ENCODE results near the gene LRRC49. TPM values are rescaled to one million over a fixed set of nuclear protein-coding genes. Genes with fewer than 3 reads are reported as not detected.

The LRRC49 gene
- total RNA-seq, 4 donors from 2014 or later: 8.3 to 16.1 (median 11.9) TPM

GRCh38 chr15:71066983-71067382, 174.4 kb downstream of the LRRC49 start:
- Histone ChIP-seq H3K27ac (no peak overlapping the region), H3K9me3 (no peaks in the 10 kb centered on the region), H3K27me3 (no peaks in the 10 kb centered on the region), H3K36me3 (no peaks in the 10 kb centered on the region), H3K4me3 (replicated peaks in 1 of 3) (no peak overlapping the region), H3K4me1 (peaks cover 0 to 4% of the 10 kb centered on the region in 2 donors)
- intact Hi-C loops (cut with DNase I): no loop called here
- no peak for DNase-seq
- WGBS, 2 donors: 85 to 87% methylated on average over 5 of the region's 5 CpGs
- TF ChIP-seq POLR2A (IDR thresholded peaks at IDR 0.05): no peak
- TF ChIP-seq CTCF (IDR thresholded peaks at IDR 0.05): no peak

- intact Hi-C loops (cut with DNase I): no loop called here
Observed at GRCh38 chr15:71069693-71070092, 177.1 kb downstream of the LRRC49 start.

GRCh38 chr15:71071529-71071928, 178.9 kb downstream of the LRRC49 start:
- Histone ChIP-seq H3K27me3 (no peaks in the 10 kb centered on the region), H3K4me1 (peaks cover 0 to 4% of the 10 kb centered on the region in 2 donors), H3K27ac (no peak overlapping the region), H3K36me3 (no peaks in the 10 kb centered on the region), H3K4me3 (replicated peaks in 1 of 3) (no peak overlapping the region), H3K9me3 (no peaks in the 10 kb centered on the region)
- DNase-seq: no peak
- no peak for TF ChIP-seq CTCF (IDR thresholded peaks at IDR 0.05)
- TF ChIP-seq POLR2A (IDR thresholded peaks at IDR 0.05): no peak
- intact Hi-C loops (cut with DNase I): no loop called here

More at GRCh38 chr15:71069693-71070092, 177.1 kb downstream of the LRRC49 start:
- WGBS, 2 donors: 78 to 82% methylated on average over 2 of the region's 2 CpGs
- TF ChIP-seq CTCF (IDR thresholded peaks at IDR 0.05) (no peak), POLR2A (IDR thresholded peaks at IDR 0.05) (no peak)
- Histone ChIP-seq H3K27me3 (no peaks in the 10 kb centered on the region), H3K27ac (no peak overlapping the region), H3K4me3 (replicated peaks in 1 of 3) (no peak overlapping the region), H3K4me1 (peaks cover 0 to 4% of the 10 kb centered on the region in 2 donors), H3K9me3 (no peaks in the 10 kb centered on the region), H3K36me3 (no peaks in the 10 kb centered on the region)
- no peak for DNase-seq

- intact Hi-C loops (cut with DNase I): no loop called here
- Histone ChIP-seq H3K4me3 (replicated peaks in 1 of 3) (no peak overlapping the region), H3K27ac (no peak overlapping the region), H3K36me3 (no peaks in the 10 kb centered on the region), H3K27me3 (no peaks in the 10 kb centered on the region), H3K4me1 (peaks cover 0 to 4% of the 10 kb centered on the region in 2 donors), H3K9me3 (no peaks in the 10 kb centered on the region)
- 93 to 94% methylated on average over 6 of the region's 6 CpGs for WGBS, 2 donors
- TF ChIP-seq CTCF (IDR thresholded peaks at IDR 0.05) (no peak), POLR2A (IDR thresholded peaks at IDR 0.05) (no peak)
- DNase-seq: no peak
Observed at GRCh38 chr15:71072423-71072822, 179.8 kb downstream of the LRRC49 start.

GRCh38 chr15:71078506-71079207, 186.0 kb downstream of the LRRC49 start:
- Histone ChIP-seq H3K4me3 (replicated peaks in 1 of 3) (no peak overlapping the region), H3K27me3 (no peaks in the 10 kb centered on the region), H3K9me3 (no peaks in the 10 kb centered on the region), H3K4me1 (peaks cover 4 to 5% of the 10 kb centered on the region in 2 donors), H3K27ac (no peak overlapping the region), H3K36me3 (no peaks in the 10 kb centered on the region)
- WGBS, 2 donors: 83 to 89% methylated on average over 6 of the region's 6 CpGs
- intact Hi-C loops (cut with DNase I): no loop called here
- TF ChIP-seq CTCF (IDR thresholded peaks at IDR 0.05) (no peak), POLR2A (IDR thresholded peaks at IDR 0.05) (no peak)
- no peak for DNase-seq

All from thyroid gland (tissue), 4 donors.